ENCODE results near the gene FGF9. TPM values are rescaled to one million over a fixed set of nuclear protein-coding genes. Genes with fewer than 3 reads are reported as not detected.

The FGF9 gene
- total RNA-seq, 1 experiment from 2014 or later = 0.21 TPM

DNA sequence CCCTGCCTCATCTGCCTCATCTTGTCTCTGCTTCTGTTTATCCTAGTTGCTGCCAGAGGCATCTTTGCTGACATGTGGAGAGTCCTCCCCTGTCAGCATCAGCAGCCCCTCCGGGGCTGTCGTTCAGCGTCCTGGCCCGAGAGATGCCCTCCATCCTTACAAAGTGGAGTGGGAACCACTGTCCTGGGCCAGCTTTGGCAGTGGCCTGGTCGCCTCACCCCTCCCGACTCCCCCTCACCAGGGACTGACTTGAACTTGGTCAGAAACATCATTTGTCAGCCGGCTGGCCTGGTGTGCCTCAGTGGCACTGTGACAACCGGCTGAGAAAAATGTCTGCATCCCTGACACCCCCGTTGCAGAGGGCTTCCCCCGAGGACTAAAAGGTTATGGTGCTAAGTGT lies 20.6 kb downstream of the FGF9 start:
- Histone ChIP-seq H3K4me1 (ENCODE audit: insufficient read depth, low read length, poor library complexity, severe bottlenecking) (no peaks in the 10 kb centered on the region), H3K36me3 (ENCODE audit: insufficient read depth, low read length, poor library complexity, severe bottlenecking) (no peaks in the 10 kb centered on the region), H3K4me3 (ENCODE audit: low read depth, low read length, poor library complexity, severe bottlenecking) (no peak overlapping the region), H3K27me3 (replicated peaks; ENCODE audit: insufficient read depth, low read depth, low read length, poor library complexity) (peaks cover 10% of the 10 kb centered on the region), H3K27ac (ENCODE audit: low read depth, low read length, poor library complexity, severe bottlenecking) (no peak overlapping the region), H3K9me3 (ENCODE audit: low read depth, low read length, poor library complexity, severe bottlenecking) (no peaks in the 10 kb centered on the region)
- POLR2A ChIA-PET (ENCODE audit: low non-redundant PET) = no interaction called here
- TF ChIP-seq, protein P1, sequence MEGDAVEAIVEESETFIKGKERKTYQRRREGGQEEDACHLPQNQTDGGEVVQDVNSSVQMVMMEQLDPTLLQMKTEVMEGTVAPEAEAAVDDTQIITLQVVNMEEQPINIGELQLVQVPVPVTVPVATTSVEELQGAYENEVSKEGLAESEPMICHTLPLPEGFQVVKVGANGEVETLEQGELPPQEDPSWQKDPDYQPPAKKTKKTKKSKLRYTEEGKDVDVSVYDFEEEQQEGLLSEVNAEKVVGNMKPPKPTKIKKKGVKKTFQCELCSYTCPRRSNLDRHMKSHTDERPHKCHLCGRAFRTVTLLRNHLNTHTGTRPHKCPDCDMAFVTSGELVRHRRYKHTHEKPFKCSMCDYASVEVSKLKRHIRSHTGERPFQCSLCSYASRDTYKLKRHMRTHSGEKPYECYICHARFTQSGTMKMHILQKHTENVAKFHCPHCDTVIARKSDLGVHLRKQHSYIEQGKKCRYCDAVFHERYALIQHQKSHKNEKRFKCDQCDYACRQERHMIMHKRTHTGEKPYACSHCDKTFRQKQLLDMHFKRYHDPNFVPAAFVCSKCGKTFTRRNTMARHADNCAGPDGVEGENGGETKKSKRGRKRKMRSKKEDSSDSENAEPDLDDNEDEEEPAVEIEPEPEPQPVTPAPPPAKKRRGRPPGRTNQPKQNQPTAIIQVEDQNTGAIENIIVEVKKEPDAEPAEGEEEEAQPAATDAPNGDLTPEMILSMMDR (conservative IDR thresholded peaks at IDR 0.05; ENCODE audit: low read depth, low read length) = no peak
- no peak for TF ChIP-seq EZH2 (IDR thresholded peaks at IDR 0.05; ENCODE audit: borderline replicate concordance, low read depth, low read length, poor library complexity, severe bottlenecking)
- intact Hi-C loops (cut with micrococcal nuclease; ENCODE audit: unreplicated experiment) = no loop called here
- CTCF ChIA-PET = interaction anchor here (0.6 kb wide), 1 partner anchor 13 kb away, joined by 7 read pairs; no protein-coding TSS in a partner anchor
- no TSS peak for BruUV-seq (replicated peaks)
- no peak for DNase-seq (ENCODE audit: low spot score)

DNA sequence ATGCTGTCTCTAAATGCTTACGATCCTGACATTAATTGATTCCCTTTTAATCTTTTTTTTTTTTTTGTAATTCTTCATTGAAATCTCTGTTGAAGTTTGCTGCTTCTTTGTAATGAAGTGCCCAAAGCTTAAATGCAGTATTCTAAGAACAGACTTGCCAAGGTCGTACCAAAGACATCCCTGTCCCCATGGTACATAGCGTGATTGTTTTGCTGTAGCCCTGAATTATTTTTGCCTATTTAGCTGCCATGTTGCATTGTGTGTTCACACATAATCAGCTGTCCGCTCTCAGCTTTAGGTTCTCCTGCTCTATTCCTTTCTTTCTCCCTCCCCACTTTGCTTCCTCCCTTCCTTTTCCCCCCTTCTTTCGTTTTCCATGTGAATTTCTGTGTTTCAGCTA lies 21.1 kb downstream of the FGF9 start:
- CTCF ChIA-PET = interaction anchor here (0.6 kb wide), 1 partner anchor 13 kb away, joined by 7 read pairs; no protein-coding TSS in a partner anchor
- Histone ChIP-seq H3K27ac (ENCODE audit: low read depth, low read length, poor library complexity, severe bottlenecking) (no peak overlapping the region), H3K4me3 (ENCODE audit: low read depth, low read length, poor library complexity, severe bottlenecking) (no peak overlapping the region), H3K27me3 (replicated peaks; ENCODE audit: insufficient read depth, low read depth, low read length, poor library complexity) (peaks cover 10% of the 10 kb centered on the region), H3K9me3 (ENCODE audit: low read depth, low read length, poor library complexity, severe bottlenecking) (no peaks in the 10 kb centered on the region), H3K36me3 (ENCODE audit: insufficient read depth, low read length, poor library complexity, severe bottlenecking) (no peaks in the 10 kb centered on the region), H3K4me1 (ENCODE audit: insufficient read depth, low read length, poor library complexity, severe bottlenecking) (no peaks in the 10 kb centered on the region)
- BruUV-seq (replicated peaks) = no TSS peak
- TF ChIP-seq, protein P1 (conservative IDR thresholded peaks at IDR 0.05; ENCODE audit: low read depth, low read length) = no peak
- no peak for TF ChIP-seq EZH2 (IDR thresholded peaks at IDR 0.05; ENCODE audit: borderline replicate concordance, low read depth, low read length, poor library complexity, severe bottlenecking)
- POLR2A ChIA-PET (ENCODE audit: low non-redundant PET) = no interaction called here
- intact Hi-C loops (cut with micrococcal nuclease; ENCODE audit: unreplicated experiment) = no loop called here
- no peak for DNase-seq (ENCODE audit: low spot score)

DNA sequence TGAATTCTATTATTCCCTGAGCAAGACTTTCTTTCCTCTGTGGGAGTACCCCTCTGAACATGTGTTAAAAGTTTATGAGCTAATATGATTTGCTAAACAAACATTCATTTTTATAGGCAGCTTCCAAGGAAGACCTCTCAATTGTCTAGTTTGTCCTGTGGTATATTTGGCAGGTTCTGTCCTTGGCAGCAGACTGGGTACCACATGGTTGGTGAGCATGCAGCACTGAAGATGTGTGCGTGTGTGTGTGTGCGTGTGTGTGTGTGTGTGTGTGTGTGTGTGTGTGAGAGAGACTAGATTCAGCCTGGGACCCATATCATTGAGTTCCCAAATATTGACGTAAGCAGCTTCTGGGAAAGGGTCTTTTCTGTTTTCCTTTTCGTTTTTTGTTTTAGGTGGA lies 24.0 kb downstream of the FGF9 start:
- no peaks in the 10 kb centered on the region for H3K4me1 ChIP-seq (ENCODE audit: insufficient read depth, low read length, poor library complexity, severe bottlenecking)
- intact Hi-C loops (cut with micrococcal nuclease; ENCODE audit: unreplicated experiment) = no loop called here
- CTCF ChIA-PET = interaction anchor here (1.2 kb wide), 1 partner anchor 351 kb away, joined by 3 read pairs; no protein-coding TSS in a partner anchor

More for the DNA sequence above, 24.0 kb downstream of the FGF9 start:
- no peaks in the 10 kb centered on the region for H3K9me3 ChIP-seq (ENCODE audit: low read depth, low read length, poor library complexity, severe bottlenecking)
- no peaks in the 10 kb centered on the region for H3K36me3 ChIP-seq (ENCODE audit: insufficient read depth, low read length, poor library complexity, severe bottlenecking)
- H3K4me3 ChIP-seq (ENCODE audit: low read depth, low read length, poor library complexity, severe bottlenecking) = no peak overlapping the region
- H3K27ac ChIP-seq (ENCODE audit: low read depth, low read length, poor library complexity, severe bottlenecking) = no peak overlapping the region
- H3K27me3 ChIP-seq (replicated peaks; ENCODE audit: insufficient read depth, low read depth, low read length, poor library complexity) = peaks cover 6% of the 10 kb centered on the region
- no TSS peak for BruUV-seq (replicated peaks)
- TF ChIP-seq, protein P1 (conservative IDR thresholded peaks at IDR 0.05; ENCODE audit: low read depth, low read length) = no peak
- no peak for TF ChIP-seq EZH2 (IDR thresholded peaks at IDR 0.05; ENCODE audit: borderline replicate concordance, low read depth, low read length, poor library complexity, severe bottlenecking)
- POLR2A ChIA-PET (ENCODE audit: low non-redundant PET) = no interaction called here
- DNase-seq (ENCODE audit: low spot score) = no peak
